Stimulated activated CD8-positive, alpha-beta memory T cell treated with anti-CD3 and anti-CD28 coated beads, Interleukin-7, amount 100 ng/mL, for 48 hours (primary cell): ENCODE results near the gene PTPRN2.

ENCODE experiments used
- DNase-seq, 2 donors: peaks; one replicate each; pipeline ENCODE4 v3.0.0-alpha.2; 2020; ENCODE audit warnings: low read depth in 1 of 2; ENCODE audit errors: extremely low read depth in 1 of 2

PTPRN2 gene

DNA sequence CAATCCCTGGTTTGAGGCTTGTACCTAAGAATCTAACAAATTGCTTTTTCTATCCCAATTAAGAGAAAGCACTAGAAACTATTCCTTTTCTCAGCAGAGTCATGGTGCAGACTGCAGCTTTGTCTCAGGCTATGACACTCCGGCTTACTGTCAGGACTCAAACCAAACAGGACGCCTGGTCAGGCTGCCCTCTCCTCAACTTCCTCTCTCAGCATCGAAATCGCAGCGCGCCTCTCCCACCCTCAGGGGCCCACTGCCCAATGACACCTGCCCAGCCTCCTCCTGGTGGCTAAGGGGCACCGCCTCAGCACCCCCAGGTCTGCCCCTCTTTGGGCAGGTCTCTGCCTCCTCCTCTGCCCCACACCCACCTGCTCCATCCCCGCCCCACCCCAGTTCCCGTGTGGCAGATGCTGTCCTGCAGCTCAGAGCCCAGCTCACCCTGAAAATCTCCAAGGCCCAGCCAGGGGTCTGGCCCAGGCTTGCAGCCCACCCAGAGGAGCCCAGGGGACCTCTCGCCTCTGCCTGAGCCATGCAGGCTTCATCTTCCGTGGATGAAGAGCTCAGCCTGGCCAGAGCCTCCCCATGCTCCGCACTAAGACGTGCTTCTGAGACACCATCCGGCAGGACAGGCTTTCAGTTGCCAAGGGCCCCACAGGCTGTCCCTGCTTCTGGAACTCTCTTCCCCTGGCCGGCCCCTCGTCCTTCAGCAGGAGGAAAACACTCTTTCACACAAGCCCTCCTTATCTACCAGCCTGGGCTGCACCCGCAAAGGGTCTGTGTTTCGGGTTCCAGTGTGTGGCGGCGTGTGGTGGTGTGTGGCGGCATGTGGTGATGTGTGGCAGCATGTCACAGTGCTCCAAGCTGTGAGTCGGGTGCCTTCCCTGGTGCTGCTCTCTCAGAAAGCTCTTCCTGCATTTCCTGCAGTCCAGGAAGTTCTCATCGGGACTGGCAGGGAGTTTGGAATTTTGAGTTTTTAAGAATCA, 16.4 kb upstream of the PTPRN2 start:
- DNase-seq, result no peak

DNA sequence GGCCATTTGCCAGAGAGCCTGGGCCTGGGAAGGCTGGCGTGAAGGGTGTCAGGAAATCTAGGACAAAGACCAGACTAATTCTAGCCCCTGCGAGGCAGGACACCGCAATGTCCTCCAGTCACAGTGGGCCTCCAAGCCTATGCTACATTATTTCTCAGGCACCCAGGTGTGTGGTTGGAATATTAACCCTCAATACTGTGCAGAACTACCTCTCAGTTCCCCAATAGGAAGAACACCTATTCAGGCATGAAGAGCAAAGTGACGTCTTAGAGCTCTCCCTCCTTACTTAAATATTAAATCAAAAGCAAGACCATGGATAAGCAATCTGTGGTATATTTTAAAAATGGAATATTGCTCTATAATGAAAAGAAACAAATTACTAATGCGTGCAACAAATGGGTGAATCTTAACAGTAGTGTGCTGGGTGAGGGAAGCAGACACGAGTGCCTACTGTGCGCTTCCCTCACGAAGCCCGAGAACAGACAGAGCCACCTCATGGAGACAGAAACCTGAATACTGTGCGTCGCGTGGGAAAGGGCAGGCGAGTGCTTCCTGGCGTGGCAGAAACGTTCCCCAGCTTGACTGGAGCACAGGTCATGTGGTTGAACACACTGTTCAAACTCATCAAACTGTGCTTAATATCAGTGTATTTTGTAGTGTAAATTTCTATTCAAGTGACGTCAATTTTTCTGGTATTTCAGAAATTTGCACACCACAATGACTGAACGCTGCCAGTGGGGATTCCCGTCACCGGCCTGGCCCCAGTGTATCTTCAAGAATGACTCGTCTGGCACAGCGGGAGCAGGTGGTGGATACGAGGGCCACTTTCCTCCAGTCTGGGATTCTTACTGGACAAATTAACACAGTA, 15.5 kb upstream of the PTPRN2 start:
- no peak for DNase-seq

DNA sequence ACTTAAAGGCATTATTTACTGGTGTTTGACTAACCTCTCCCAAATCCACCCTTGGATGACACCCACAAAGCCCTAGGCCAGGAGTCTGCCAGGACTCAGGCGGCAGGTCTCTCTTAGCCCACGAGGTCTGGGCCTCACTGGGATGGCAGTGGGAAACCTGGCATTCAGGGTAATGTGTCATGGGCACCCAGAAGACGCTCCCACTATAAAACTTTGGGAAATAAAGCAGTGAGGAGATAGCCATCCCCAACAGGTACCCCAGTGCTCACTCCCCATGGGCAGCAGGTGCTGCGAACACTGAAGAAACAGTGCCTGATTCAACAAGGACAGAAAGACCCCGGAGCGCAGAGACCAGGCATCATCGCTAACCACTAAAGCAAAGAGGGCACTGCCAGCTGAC, 14.4 kb upstream of the PTPRN2 start:
- DNase-seq, result no peak

DNA sequence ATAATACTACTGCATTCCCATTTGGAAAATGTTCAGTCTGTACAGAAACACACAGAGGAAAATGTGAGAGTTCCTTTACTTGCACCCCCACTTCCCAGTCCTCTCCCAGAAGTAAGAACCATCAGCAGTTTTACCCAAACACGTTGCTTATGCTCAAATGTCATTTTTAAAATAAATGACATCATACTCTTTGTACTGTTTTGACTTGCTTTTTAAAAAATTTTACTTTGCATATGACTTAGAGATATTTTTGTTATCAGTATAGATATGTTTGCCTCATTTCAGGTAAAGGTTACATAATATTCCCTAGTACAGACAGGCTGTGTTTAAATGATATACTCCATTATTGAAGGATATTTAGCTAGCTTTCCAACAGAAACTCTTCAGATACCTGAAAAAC, 13.5 kb upstream of the PTPRN2 start:
- DNase-seq, result no peak

DNA sequence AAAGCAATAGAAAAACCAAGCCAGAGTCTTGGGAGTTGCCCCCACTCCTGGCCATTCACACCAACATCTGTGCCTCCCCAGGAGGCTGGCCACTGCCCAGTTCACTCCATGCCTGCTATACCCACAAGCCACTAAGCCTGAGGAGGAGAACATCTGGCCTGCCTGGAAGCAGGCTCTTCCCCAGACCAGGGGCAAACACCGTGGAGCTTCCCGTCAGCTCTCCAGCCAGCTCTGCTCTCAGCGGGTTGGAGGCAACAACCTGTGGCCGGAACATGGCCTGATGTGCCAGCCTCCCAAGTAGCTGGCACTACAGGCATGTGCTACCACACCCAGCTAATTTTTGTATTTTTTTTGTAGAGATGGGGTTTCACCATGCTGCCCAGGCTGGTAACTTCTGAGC, 9.1 kb upstream of the PTPRN2 start:
- DNase-seq, result no peak

DNA sequence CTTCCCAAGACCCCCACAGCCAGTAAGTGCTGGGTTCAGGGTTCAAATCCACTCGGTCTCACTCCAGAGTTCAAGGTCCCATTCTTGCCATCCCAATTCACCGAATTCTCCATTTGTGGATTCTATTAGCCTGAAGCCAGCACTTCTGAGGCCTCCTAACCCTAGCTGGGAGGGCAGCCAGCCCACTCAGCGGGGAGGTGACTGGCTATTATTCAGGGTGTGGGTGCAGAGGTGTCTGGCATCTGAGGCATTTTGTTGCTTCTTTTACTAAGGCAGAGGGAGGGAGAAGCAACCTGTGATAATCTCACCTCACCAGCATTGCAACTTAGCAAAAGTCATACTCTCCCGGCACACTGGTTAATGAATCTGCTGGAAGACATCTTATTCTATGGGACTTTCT, 8.7 kb upstream of the PTPRN2 start:
- DNase-seq, result no peak

DNA sequence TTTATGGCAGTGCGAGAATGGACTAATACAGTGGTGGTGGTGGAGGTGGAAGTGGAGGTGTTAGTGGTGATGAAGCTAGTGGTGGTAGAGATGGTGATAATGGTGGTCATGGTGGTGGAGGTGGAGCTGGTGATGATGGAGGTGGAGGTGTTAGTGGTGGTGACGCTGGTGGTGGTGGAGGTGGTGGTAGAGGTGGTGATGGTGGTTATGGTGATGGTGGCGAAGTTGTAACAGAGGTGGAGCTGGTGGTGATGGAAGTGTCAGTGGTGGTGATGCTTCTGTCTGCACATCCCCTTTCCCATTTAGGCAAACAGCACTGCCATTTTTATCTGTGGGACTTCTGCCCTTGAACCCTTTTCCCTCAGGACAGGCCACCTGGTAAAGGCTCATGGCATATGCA, 7.4 kb upstream of the PTPRN2 start:
- DNase-seq, result no peak

DNA sequence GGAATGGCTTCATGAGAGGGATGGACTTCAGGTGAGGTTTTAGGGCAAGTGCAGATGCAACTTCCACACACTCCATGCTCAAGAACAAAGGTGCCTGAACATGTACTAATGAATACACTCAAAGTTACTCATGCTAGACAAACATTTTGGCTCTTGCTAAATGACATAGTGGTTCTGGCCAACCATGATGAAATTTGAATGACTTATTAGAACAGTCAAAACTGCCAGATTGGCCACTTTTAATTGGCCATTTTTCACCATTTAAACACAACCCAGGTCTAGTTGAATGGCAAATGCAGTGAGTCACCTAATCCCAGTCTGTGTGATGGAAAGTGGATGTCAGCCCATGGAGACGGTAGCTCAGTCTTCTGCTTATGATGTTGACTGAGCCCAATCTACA, 4.9 kb upstream of the PTPRN2 start:
- no peak for DNase-seq

DNA sequence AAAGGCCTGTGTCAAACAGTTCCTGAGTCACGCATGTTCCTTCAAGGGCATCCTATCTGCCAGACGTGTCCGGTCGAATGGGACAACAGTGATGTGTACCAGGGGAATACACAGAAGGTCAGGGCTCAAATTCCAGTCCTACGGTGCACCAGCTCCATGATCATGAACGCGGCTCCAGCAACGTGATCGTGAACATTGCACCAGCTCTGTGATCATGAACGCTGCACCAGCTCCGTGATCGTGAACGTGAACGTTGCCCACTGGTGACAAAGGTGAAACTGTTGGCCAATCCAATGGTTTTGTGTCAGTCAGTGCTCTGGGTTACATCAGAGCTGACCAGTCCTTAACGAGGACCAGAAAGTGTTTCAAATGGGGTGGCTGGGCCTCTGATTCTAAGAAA, 4.3 kb upstream of the PTPRN2 start:
- DNase-seq, result no peak

DNA sequence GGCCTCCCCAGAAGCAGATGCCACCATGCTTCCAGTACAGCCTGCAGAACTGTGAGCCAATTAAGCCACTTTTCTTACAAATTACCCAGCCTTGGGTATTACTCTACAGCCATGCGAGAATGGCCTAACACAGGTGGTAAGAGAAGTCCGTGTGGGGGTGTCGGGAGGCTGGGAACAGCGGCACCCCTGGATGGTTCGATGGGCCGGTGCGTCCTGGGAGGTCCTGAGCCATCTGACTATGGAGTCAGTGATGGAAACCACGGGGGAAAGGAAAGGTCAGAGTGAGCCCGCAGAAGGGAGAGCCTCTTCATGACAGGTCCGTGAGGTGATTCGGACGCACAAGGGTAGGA, 2.5 kb upstream of the PTPRN2 start:
- DNase-seq, result no peak

DNA sequence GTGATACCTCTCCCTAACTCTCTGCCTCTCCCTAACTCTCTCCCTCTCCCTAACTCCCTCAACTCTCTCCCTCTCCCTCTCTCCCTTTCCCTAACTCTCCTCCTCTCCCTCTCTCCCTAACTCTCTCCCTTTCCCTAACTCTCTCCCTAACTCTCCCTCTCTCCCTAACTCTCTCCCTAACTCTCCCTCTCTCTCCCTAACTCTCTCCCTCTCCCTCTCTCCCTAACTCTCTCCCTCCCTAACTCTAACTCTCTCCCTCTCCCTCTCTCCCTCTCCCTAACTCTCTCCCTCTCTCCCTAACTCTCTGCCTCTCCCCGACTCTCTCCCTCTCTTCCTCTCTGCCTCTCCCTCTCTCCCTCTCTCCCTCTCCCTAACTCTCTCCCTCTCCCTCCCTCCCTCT, 2.0 kb upstream of the PTPRN2 start:
- DNase-seq, result no peak

DNA sequence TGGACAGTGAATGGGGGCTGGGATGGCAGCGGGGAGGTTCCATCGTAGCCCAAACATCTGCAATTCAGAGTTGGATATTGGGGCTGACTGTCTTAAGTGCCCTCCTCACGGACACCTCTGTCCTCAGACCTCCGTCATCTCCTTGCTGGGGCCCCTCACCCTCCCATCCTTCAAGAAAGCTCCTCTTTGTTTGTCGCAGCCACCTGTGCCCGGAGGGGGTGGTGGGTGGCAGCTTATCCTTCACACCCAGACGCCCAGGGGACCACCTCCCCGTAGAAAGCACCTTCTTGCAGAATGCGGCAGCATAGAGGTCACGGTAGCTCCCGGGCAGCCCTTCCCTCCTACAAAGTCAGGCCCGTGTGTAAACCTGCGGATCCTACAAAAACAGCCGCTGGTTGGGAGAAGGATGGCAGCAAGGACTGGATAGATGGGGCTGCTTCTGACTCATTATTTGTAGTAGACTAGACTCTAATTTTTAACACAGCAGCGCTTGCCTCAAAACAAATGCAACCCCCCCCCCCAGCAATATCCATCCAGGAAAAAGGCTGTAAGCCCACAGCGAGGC, 1.3 kb upstream of the PTPRN2 start:
- DNase-seq, result no peak

DNA sequence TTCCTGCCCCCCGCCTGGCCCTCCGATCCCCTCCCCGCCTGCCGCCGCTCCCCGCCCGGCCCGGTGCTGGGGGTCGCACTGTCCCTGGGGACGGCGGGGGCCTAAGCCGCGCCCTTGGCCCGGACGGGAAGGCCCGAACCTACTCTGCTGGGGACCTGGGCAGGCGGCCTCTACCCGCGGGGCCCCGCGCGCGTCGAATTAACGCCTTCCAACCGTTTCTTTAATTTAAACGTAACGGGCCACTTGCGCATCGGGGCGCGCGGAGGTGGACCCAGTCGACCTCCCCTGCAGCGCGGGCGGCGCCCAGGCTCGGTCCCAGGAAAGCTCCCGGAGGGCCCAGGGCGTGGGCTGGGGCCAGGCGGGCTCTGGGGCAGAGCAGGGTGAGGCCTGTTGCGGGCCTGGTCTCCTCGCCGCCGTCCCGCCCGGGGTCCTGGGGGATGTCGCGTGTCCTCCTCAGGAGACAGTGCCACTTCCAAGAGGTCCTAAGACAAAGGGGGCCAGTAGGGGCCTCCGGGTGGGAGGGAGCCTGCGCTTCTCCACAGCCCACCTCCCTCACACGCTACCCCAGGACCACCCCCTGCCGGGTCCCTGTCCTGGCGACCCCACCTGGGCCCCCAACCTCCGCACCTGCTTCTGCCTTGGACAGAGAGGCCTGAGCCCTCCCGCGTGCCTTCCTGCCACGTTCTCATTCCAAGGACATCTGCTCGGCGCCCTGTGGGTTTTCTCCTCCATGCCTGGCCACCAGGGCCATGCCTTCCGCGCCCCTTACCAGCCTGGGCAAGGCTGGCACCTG, 658 bp upstream of the PTPRN2 start:
- no peak for DNase-seq

DNA sequence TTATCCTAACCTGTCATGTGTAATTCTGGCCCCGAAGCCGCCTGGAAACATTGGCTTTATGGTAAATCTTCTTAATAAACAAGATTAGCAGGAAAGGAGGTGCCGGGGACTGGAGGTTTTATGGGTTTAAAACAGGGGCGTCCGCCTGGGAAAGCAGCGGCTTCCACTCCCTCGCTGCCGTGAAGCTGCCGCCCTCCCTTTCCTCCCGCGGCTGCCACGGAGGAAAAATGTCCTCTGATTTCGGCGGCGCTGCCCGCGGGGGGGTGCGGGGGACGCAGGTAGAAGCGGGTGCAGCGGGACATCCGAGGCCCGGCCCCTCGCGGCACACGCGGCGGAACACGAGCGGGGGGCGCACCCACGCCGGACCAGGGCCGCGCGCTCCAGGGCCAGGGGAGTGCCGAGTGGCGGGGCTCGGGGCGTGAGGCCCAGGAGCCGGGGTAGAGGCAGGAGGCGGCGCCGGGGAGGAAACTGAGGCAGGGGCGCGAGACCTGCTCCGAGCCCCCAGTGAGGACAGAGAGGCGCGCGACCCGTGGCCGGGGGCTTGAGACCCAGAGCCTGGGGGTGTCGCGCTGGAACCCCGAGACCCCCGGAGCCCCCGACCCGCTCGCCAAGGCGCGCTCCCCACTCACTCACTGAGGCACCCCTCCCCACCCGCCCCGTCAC, 993 bp downstream of the PTPRN2 start:
- DNase-seq, result no peak

DNA sequence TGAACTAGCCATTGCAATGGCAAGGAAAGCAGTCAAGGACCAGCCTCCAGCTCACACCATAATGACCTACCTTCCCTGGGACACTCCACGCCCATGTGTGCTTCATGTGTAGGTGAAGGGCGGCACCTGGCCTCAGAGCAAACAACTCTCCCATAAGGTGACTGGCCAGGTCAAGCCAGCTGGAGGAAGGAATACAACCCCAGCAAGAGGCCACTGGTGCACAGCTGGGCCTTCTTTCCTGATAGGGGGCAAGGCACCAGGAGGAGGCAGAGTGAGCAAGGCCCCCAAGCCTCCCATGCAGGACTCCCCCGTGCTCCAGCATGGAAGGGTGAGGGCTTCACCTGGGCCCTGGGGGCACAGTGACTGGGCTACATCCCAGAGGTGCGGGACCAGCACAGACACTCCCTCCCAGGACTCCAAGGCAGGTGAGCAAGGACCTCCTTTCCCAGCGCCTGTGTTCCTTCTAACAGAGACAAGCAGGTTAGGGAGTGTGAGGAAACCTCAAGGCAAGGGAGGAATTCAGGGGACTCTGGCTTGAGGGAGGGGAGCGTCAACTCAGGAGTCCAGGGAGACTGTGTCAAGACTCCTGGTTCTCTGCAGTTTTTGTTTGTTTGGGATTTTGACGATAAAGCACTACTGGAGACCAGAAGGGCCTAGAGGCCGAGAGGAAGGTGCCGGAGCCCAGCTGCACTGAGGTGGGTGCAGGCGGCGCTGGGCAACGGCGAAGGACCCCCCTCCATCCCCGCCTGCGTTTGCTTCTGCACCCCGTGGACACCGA, 1.7 kb downstream of the PTPRN2 start:
- DNase-seq, result no peak

DNA sequence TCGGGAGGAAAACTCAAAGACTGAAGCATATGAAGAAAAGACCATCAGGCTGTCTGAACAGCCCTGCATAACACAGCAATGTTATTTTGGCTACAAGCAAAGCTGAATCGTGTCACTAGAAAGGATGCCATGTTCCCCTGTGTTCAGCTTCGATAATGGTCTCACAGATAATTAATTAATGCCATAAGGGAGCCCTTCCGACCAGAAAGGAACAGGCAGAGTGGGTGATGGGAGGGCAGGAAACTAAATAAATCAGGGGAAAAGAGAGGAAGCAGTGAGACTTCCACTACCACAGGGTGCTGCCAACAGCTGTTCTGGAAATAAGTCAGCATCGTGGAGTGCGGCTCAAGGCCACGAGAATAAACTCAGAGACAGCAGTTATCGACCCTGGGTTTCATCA, 3.2 kb downstream of the PTPRN2 start:
- DNase-seq, result no peak

DNA sequence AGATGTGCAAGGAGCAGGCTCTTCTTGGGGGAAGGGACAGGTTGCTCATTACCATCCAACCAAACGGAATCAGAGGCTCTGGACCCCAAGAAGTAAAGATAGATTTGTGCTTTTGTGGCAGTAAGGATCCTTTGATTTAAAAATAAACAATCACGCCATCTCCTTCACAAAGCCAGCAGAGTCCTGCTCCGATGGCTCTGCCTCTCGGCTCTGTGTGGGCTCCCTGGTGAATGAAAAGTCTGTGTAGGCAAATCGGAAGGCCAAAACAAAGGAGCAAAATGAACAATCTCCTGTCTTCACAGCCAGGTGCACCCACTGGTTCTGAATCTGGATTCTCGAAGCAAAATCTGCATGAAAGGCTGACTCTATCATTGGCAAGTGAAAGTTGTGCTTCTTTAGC, 3.8 kb downstream of the PTPRN2 start:
- no peak for DNase-seq

DNA sequence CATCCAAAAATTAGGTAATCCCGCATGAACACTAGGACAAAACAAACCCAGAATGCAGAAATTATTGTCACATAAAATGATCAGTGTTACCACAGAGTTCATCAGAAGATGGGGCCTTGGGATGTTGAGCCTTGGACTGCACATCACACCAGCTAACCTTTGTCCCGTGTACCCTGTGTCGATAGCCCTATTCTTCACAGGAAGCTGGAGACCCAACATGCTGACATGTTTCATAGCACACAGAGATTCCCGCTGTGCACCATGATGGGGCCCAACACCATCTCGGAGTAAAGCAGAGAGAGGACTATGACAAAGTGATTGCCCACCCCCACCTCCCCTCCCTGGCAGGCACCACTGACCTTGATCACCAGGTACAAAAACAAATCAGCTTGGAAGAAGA, 4.5 kb downstream of the PTPRN2 start:
- no peak for DNase-seq

DNA sequence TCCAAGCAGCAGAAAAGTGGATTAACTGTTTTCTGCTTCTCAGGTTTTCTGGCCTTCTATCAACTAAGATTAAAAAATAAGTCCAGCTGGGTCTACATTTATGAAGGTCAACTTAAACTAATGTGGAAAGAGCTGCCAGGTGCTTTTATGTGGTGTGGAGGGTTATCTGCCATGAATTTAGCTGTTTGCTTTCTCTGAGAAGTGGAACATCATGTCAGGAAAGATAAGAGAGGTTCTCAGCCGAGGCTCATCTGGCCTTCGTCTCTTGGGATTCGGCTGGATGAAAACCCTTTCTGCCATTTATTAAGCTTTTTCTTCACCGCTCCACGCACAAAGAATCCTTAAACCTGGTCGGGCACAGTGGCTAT, 5.5 kb downstream of the PTPRN2 start:
- no peak for DNase-seq
